IMR-90 (cell line): ENCODE data around the gene OPCML. TPM values are rescaled to one million over a fixed set of nuclear protein-coding genes. Genes with fewer than 3 reads are reported as not detected.

Experiments used
- ATAC-seq: fragments of 200-7000 bp; cut with Tn5 transposase; 2 replicates; pipeline ENCODE4 v1.9.1; 2020; ENCODE audit warnings: low read depth, mild to moderate bottlenecking, moderate library complexity
- BruUV-seq: library from RNA; stranded (reverse); fragments of 400-500 nt; replicated peaks from 2 replicates; lab custom pipeline; 2021; lab: Mats Ljungman, UMichigan
- CTCF ChIA-PET: fragments of 300-600 bp; formaldehyde crosslinking; extraction: SDS; loops from one replicate; lab custom pipeline; 2021; ENCODE audit warnings: antibody characterized with exemption; lab: Yijun Ruan, JAX
- POLR2A ChIA-PET: fragments of 300-600 bp; sonication (Branson Sonifier 250); formaldehyde crosslinking; loops from one replicate; lab custom pipeline; 2022; ENCODE audit warnings: antibody characterized with exemption; ENCODE audit not compliant: unreplicated experiment; lab: Charles Lee
- DNase-seq: peaks from one replicate; pipeline ENCODE4 v3.0.0; 2013
- H2AFZ ChIP-seq: replicated peaks from 2 replicates; pipeline ENCODE3; 2013; ENCODE audit warnings: low read length, mild to moderate bottlenecking; ENCODE audit not compliant: poor library complexity
- H2AK5ac ChIP-seq: 2 replicates; pipeline ENCODE4 v1.6.1; 2013; ENCODE audit warnings: low read depth, low read length, inconsistent platforms
- H2AK9ac ChIP-seq: replicated peaks from 2 replicates; pipeline ENCODE3; 2013; ENCODE audit warnings: mild to moderate bottlenecking, low read depth, low read length, moderate library complexity; ENCODE audit not compliant: poor library complexity
- H2BK120ac ChIP-seq: 2 replicates; pipeline ENCODE4 v1.6.1; 2013; ENCODE audit warnings: low read depth, low read length, inconsistent platforms
- H2BK15ac ChIP-seq: 3 replicates; pipeline ENCODE4 v1.6.1; 2013; ENCODE audit warnings: low read depth, low read length, inconsistent platforms
- H2BK20ac ChIP-seq: 2 replicates; pipeline ENCODE4 v1.6.1; 2013; ENCODE audit warnings: low read depth, mild to moderate bottlenecking, inconsistent platforms, low read length, moderate library complexity
- H2BK5ac ChIP-seq: 2 replicates; pipeline ENCODE4 v1.6.1; 2013; ENCODE audit warnings: mild to moderate bottlenecking, low read depth, low read length, inconsistent platforms; ENCODE audit not compliant: poor library complexity, severe bottlenecking
- H3K14ac ChIP-seq: replicated peaks from 2 replicates; pipeline ENCODE4 v1.6.1; 2013; ENCODE audit warnings: low read depth, low read length, inconsistent platforms
- H3K18ac ChIP-seq: 2 replicates; pipeline ENCODE4 v1.6.1; 2013; ENCODE audit warnings: low read depth, low read length, control low read depth
- H3K23ac ChIP-seq: 2 replicates; pipeline ENCODE4 v1.6.1; 2013; ENCODE audit warnings: low read depth, low read length, inconsistent platforms
- H3K27ac ChIP-seq: 2 replicates; pipeline ENCODE4 v1.5.1; 2013; ENCODE audit warnings: mild to moderate bottlenecking, control low read depth, low read length; ENCODE audit not compliant: insufficient read depth
- H3K27me3 ChIP-seq: 2 replicates; pipeline ENCODE4 v1.6.1; 2013; ENCODE audit warnings: low read length; ENCODE audit not compliant: control insufficient read depth, insufficient read depth
- H3K36me3 ChIP-seq: 2 replicates; pipeline ENCODE4 v1.6.1; 2013; ENCODE audit warnings: low read length, mixed read lengths; ENCODE audit not compliant: control insufficient read depth, insufficient read depth
- H3K4ac ChIP-seq: 2 replicates; pipeline ENCODE4 v1.6.1; 2013; ENCODE audit warnings: low read depth, low read length, inconsistent platforms
- H3K4me1 ChIP-seq: 2 replicates; pipeline ENCODE4 v1.6.1; 2013; ENCODE audit warnings: low read length, mixed read lengths; ENCODE audit not compliant: control insufficient read depth, insufficient read depth
- H3K4me2 ChIP-seq: 2 replicates; pipeline ENCODE4 v1.6.1; 2013; ENCODE audit warnings: low read depth, mild to moderate bottlenecking, control low read depth, low read length, moderate library complexity
- H3K4me3 ChIP-seq: 2 replicates; pipeline ENCODE4 v1.5.1; 2013; ENCODE audit warnings: low read depth, mild to moderate bottlenecking, control low read depth, low read length, moderate library complexity; ENCODE audit not compliant: insufficient read depth
- H3K56ac ChIP-seq: 2 replicates; pipeline ENCODE4 v1.6.1; 2013; ENCODE audit warnings: low read length, inconsistent platforms; ENCODE audit not compliant: insufficient read depth; ENCODE audit errors: extremely low read depth
- H3K79me1 ChIP-seq, 2 experiments: 2 replicates each; pipeline ENCODE4 v1.6.1; 2013; ENCODE audit warnings: low read length in 2 of 2, inconsistent platforms in 1 of 2, low read depth in 1 of 2
- H3K9ac ChIP-seq: 2 replicates; pipeline ENCODE4 v1.6.1; 2013; ENCODE audit warnings: low read depth, low read length, control low read depth
- H3K9me1 ChIP-seq: 2 replicates; pipeline ENCODE4 v1.6.1; 2013; ENCODE audit warnings: low read length, inconsistent platforms; ENCODE audit not compliant: insufficient read depth
- H3K9me3 ChIP-seq: 2 replicates; pipeline ENCODE4 v1.6.1; 2013; ENCODE audit warnings: low read length; ENCODE audit not compliant: control insufficient read depth, insufficient read depth
- H4K20me1 ChIP-seq: 2 replicates; pipeline ENCODE4 v1.6.1; 2013; ENCODE audit warnings: low read length, inconsistent platforms; ENCODE audit not compliant: insufficient read depth
- H4K5ac ChIP-seq: 2 replicates; pipeline ENCODE4 v1.6.1; 2013; ENCODE audit warnings: mild to moderate bottlenecking, low read depth, low read length, control low read depth
- H4K8ac ChIP-seq, 2 experiments: 2 replicates each; pipeline ENCODE4 v1.6.1; 2013; ENCODE audit warnings: low read depth in 2 of 2, low read length in 2 of 2, control low read depth in 1 of 2, inconsistent platforms in 1 of 2
- H4K91ac ChIP-seq: 2 replicates; pipeline ENCODE4 v1.6.1; 2013; ENCODE audit warnings: low read depth, low read length, inconsistent platforms; ENCODE audit not compliant: insufficient read depth
- BHLHE40 ChIP-seq: fragments of 150-350 bp; IDR thresholded peaks from 2 replicates; pipeline ENCODE4 v1.6.1; 2016; ENCODE audit warnings: mild to moderate bottlenecking, low read depth, low read length
- CEBPB ChIP-seq: IDR thresholded peaks from 2 replicates; pipeline ENCODE4 v1.6.1; 2012; ENCODE audit warnings: low read depth, low read length, improper control_type of control experiment
- FOS ChIP-seq: fragments of 150-350 bp; IDR thresholded peaks from 2 replicates; pipeline ENCODE4 v1.6.1; 2016; ENCODE audit warnings: low read depth, low read length
- MAFK ChIP-seq: IDR thresholded peaks from 2 replicates; pipeline ENCODE4 v1.6.1; 2012; ENCODE audit warnings: low read depth, low read length, improper control_type of control experiment
- POLR2A ChIP-seq: IDR thresholded peaks from 2 replicates; pipeline ENCODE4 v1.6.1; 2012; ENCODE audit warnings: mild to moderate bottlenecking, low read depth, low read length
- RAD21 ChIP-seq: IDR thresholded peaks from 2 replicates; pipeline ENCODE4 v1.6.1; 2012; ENCODE audit warnings: low read length, improper control_type of control experiment
- RFX5 ChIP-seq: IDR thresholded peaks from 2 replicates; pipeline ENCODE4 v1.8.0; 2012; ENCODE audit warnings: low read depth, mild to moderate bottlenecking, low read length, moderate library complexity
- WGBS, 2 experiments: methylation state at CpG; one replicate each; pipeline versions ENCODE4 v1.1.5 to v1.1.7; 2013; ENCODE audit warnings: missing lambda C conversion rate in 2 of 2; ENCODE audit not compliant: insufficient read length in 1 of 2; ENCODE audit errors: extremely low coverage in 2 of 2; 5-methylcytosine and 5-hydroxymethylcytosine counted together
- dilution Hi-C: fragments of 300-500 bp; cut with HindIII; formaldehyde crosslinking; loops from one replicate; pipeline ENCODE4 v1.14.3; 2018; ENCODE audit warnings: low sequenced_read_pairs; ENCODE audit not compliant: unreplicated experiment
- in situ Hi-C: fragments of 300-500 bp; cut with MboI; formaldehyde crosslinking; loops from 3 replicates; pipeline ENCODE4 v1.14.3; 2019; ENCODE audit warnings: low sequenced_read_pairs, inconsistent platforms, mixed read lengths
- intact Hi-C: fragments of 100-400 bp; cut with micrococcal nuclease; formaldehyde crosslinking; loops from 2 replicates; pipeline ENCODE4 v1.10.0; 2022
- polyA plus RNA-seq, 3 experiments: library from polyadenylated mRNA; depleted of rRNA; stranded (reverse); fragments of >200 nt; gene quantifications; 2 replicates each; pipeline ENCODE4 v1.2.3, GENCODE V29; 2012; ENCODE audit warnings: low replicate concordance in 1 of 3
- total RNA-seq: library from RNA; depleted of rRNA; stranded (reverse); fragments of >200 nt; gene quantifications from 2 replicates; pipeline ENCODE4 v1.2.3, GENCODE V29; 2012
- TF ChIP-seq, protein P1 (sequence below): conservative IDR thresholded peaks from 2 replicates; pipeline ENCODE4 v1.5.1; 2012; ENCODE audit warnings: mild to moderate bottlenecking, low read depth, low read length, improper control_type of control experiment

The OPCML gene
- total and polyA plus RNA-seq, 2 of the 4 experiments (the other 2 are of a cell fraction), result under 0.01 to 2.6 TPM

DNA sequence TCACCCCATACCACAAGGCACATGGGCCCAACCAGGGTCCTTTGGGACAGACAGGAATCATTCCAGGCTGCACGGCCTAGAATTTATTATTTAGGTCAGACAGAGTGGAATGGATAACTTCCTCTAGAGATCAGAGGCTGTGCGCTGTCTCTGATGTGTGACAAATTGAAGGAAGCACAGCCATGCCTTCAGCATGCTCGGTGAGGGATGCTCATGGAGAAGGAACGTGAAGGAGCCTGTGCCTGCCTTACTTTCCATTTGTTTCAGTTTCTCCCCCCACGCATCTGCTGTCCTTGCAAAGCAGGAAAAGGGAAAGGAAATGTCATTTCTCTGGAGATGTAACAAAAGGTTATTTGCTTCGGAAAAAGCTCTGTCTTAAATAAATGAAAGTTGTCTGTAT lies 644.1 kb downstream of the OPCML start:
- Histone ChIP-seq H2BK120ac (peak overlapping the region; percentile 74), H3K56ac (no peak overlapping the region), H3K27me3 (no peaks in the 10 kb centered on the region), H2BK20ac (no peak overlapping the region; the same call in 1 of the 2 replicates), H3K36me3 (no peaks in the 10 kb centered on the region), H3K4ac (peak overlapping the region; percentile 8; the same call in 1 of the 2 replicates), H4K5ac (no peak overlapping the region), H2AK9ac (no peak overlapping the region), H3K4me2 (no peak overlapping the region), H3K4me1 (peaks cover 9% of the 10 kb centered on the region), H3K18ac (no peak overlapping the region), H3K9me1 (peaks cover 3% of the 10 kb centered on the region), H4K8ac (no peak overlapping the region; a peak in 1 of 4 replicates), H3K4me3 (no peak overlapping the region), H3K9me3 (no peaks in the 10 kb centered on the region), H2BK5ac (peak overlapping the region; percentile 2), H3K27ac (no peak overlapping the region), H2AK5ac (peak overlapping the region; percentile 21; the same call in 1 of the 2 replicates), H4K91ac (no peak overlapping the region), H3K9ac (no peak overlapping the region), H2AFZ (peak overlapping the region; percentile 55), H4K20me1 (no peaks in the 10 kb centered on the region), H3K79me1 (no peaks in the 10 kb centered on the region), H3K14ac (peak overlapping the region; percentile 39; the same call in 1 of the 2 replicates), H3K23ac (peak overlapping the region; percentile 43; the same call in 1 of the 2 replicates), H2BK15ac (no peak overlapping the region)
- in situ Hi-C loops (no loop called here), intact Hi-C loops (no loop called here), dilution Hi-C loops (no loop called here)
- CTCF ChIA-PET, result no interaction called here
- DNase-seq (peak; percentile 19), ATAC-seq (no peak)
- POLR2A ChIA-PET, result no interaction called here
- WGBS, 2 experiments, result no CpG with 5 or more reads among the region's 6 CpGs
- TF ChIP-seq, protein P1, sequence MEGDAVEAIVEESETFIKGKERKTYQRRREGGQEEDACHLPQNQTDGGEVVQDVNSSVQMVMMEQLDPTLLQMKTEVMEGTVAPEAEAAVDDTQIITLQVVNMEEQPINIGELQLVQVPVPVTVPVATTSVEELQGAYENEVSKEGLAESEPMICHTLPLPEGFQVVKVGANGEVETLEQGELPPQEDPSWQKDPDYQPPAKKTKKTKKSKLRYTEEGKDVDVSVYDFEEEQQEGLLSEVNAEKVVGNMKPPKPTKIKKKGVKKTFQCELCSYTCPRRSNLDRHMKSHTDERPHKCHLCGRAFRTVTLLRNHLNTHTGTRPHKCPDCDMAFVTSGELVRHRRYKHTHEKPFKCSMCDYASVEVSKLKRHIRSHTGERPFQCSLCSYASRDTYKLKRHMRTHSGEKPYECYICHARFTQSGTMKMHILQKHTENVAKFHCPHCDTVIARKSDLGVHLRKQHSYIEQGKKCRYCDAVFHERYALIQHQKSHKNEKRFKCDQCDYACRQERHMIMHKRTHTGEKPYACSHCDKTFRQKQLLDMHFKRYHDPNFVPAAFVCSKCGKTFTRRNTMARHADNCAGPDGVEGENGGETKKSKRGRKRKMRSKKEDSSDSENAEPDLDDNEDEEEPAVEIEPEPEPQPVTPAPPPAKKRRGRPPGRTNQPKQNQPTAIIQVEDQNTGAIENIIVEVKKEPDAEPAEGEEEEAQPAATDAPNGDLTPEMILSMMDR, result no peak
- no peak for TF ChIP-seq RAD21
- no peak for TF ChIP-seq BHLHE40
- no peak for TF ChIP-seq FOS
- no peak for TF ChIP-seq RFX5
- no peak for TF ChIP-seq MAFK
- TF ChIP-seq POLR2A, result no peak
- no peak for TF ChIP-seq CEBPB
- no TSS peak for BruUV-seq
